HepG2 (cell line): ENCODE results near the gene AMELY. TPM values are rescaled to one million over a fixed set of nuclear protein-coding genes. Genes with fewer than 3 reads are reported as not detected.

Experiments used
- ATAC-seq: fragments of 200-7000 bp; cut with Tn5 transposase; 3 replicates; pipeline ENCODE4 v1.9.1; 2020; ENCODE audit warnings: mild to moderate bottlenecking, moderate library complexity
- BruUV-seq: library from RNA; stranded (reverse); fragments of 400-500 nt; replicated peaks from 2 replicates; lab custom pipeline; 2021; lab: Mats Ljungman, UMichigan
- CTCF ChIA-PET: fragments of 300-600 bp; formaldehyde crosslinking; extraction: SDS; loops from one replicate; lab custom pipeline; 2021; ENCODE audit warnings: low total read pairs, inconsistent platforms, low intra/inter-chr PET ratio; lab: Yijun Ruan, JAX
- POLR2A ChIA-PET: fragments of 350-600 bp; sonication (Branson Sonifier 250); formaldehyde crosslinking; loops from one replicate; lab custom pipeline; 2020; ENCODE audit warnings: antibody characterized with exemption, inconsistent platforms; lab: Yijun Ruan, JAX
- DNase-seq: peaks from one replicate; pipeline ENCODE4 v3.0.0-alpha.2; 2015; ENCODE audit warnings: low spot score
- FAIRE-seq: peaks from 3 replicates; lab custom pipeline; 2011; peaks lifted over from hg19 to GRCh38; lab: Jason Lieb, UNC
- H2AFZ ChIP-seq: one replicate; pipeline ENCODE4 v1.6.1; 2011; ENCODE audit warnings: low read length, inconsistent platforms
- H3K27ac ChIP-seq: fragments of 300-600 bp; 3 replicates; pipeline ENCODE4 v1.8.0; 2011; ENCODE audit warnings: mixed run types, mild to moderate bottlenecking, mixed read lengths, low read length, inconsistent platforms; ENCODE audit not compliant: insufficient read depth; ENCODE audit errors: extremely low read length
- H3K27me3 ChIP-seq, 2 experiments: fragments of 200-600 bp in 1 of 2; 2 replicates in 1 of 2; 3 replicates in 1 of 2; pipeline versions ENCODE4 v1.6.0 to v1.8.0; 2011; ENCODE audit warnings: low read length in 2 of 2, mild to moderate bottlenecking in 2 of 2, moderate library complexity in 2 of 2, inconsistent platforms in 1 of 2; ENCODE audit not compliant: insufficient read depth in 2 of 2, control insufficient read depth in 1 of 2
- H3K36me3 ChIP-seq, 2 experiments: fragments of 200-600 bp in 1 of 2; replicated peaks in 1 of 2; 2 replicates in 1 of 2; 3 replicates in 1 of 2; pipeline versions ENCODE4 v1.5.1 to v1.8.0; 2011; ENCODE audit warnings: low read length in 2 of 2, inconsistent platforms in 1 of 2; ENCODE audit not compliant: insufficient read depth in 2 of 2, control insufficient read depth in 1 of 2
- H3K4me1 ChIP-seq: 2 replicates; pipeline ENCODE4 v1.5.1; 2012; ENCODE audit warnings: low read length, inconsistent platforms; ENCODE audit not compliant: insufficient read depth
- H3K4me2 ChIP-seq: 2 replicates; pipeline ENCODE4 v1.6.0; 2011; ENCODE audit warnings: low read depth, low read length, inconsistent platforms
- H3K4me3 ChIP-seq, 3 experiments: fragments of 200-600 bp in 1 of 3; sonication (generic), shearing (Covaris generic) in 1 of 3; replicated peaks in 1 of 3; 2 replicates each; pipeline ENCODE4 v1.5.1; 2011 to 2016; ENCODE audit warnings: low read length in 3 of 3, inconsistent platforms in 2 of 3, low read depth in 2 of 3, mild to moderate bottlenecking in 2 of 3, control low read depth in 1 of 3, mixed read lengths in 1 of 3; ENCODE audit not compliant: insufficient read depth in 1 of 3
- H3K79me2 ChIP-seq: one replicate; pipeline ENCODE4 v1.6.1; 2011; ENCODE audit warnings: low read length, inconsistent platforms; ENCODE audit not compliant: insufficient read depth
- H3K9ac ChIP-seq: 2 replicates; pipeline ENCODE4 v1.6.0; 2011; ENCODE audit warnings: mild to moderate bottlenecking, low read depth, low read length, inconsistent platforms; ENCODE audit not compliant: insufficient read depth
- H3K9me3 ChIP-seq: 2 replicates; pipeline ENCODE4 v1.5.1; 2012; ENCODE audit warnings: mild to moderate bottlenecking, low read length
- H4K20me1 ChIP-seq: 2 replicates; pipeline ENCODE4 v1.6.0; 2011; ENCODE audit warnings: inconsistent platforms, mild to moderate bottlenecking, low read length, moderate library complexity; ENCODE audit not compliant: insufficient read depth
- ATF6 ChIP-seq: sonication (generic); formaldehyde crosslinking; conservative IDR thresholded peaks from 2 replicates; pipeline ENCODE4 v1.4.0; 2020; ENCODE audit warnings: missing genetic modification reagents
- DNMT3B ChIP-seq: conservative IDR thresholded peaks from 2 replicates; pipeline ENCODE4 v1.6.1; 2016; ENCODE audit warnings: missing biosample characterization, control low read depth
- GLMP ChIP-seq: sonication (generic); formaldehyde crosslinking; IDR thresholded peaks from 2 replicates; pipeline ENCODE4 v1.9.0; 2021; ENCODE audit warnings: missing genetic modification reagents, mild to moderate bottlenecking, borderline replicate concordance
- HHEX ChIP-seq: IDR thresholded peaks from 2 replicates; pipeline ENCODE4 v1.6.1; 2016; ENCODE audit warnings: control low read depth
- HMGA1 ChIP-seq: sonication (generic); formaldehyde crosslinking; conservative IDR thresholded peaks from 2 replicates; pipeline ENCODE4 v1.4.0; 2020; ENCODE audit warnings: missing genetic modification reagents
- MED13 ChIP-seq: sonication (generic); formaldehyde crosslinking; IDR thresholded peaks from 2 replicates; pipeline ENCODE4 v1.5.0; 2020; ENCODE audit warnings: missing genetic modification reagents
- NPAS2 ChIP-seq: sonication (generic); formaldehyde crosslinking; IDR thresholded peaks from 2 replicates; pipeline ENCODE4 v1.8.0; 2022; ENCODE audit warnings: mild to moderate bottlenecking, missing genetic modification reagents, borderline replicate concordance
- RERE ChIP-seq: IDR thresholded peaks from 2 replicates; pipeline ENCODE4 v1.6.1; 2016; ENCODE audit warnings: low read depth, missing genetic modification reagents, missing compliant biosample characterization
- REST ChIP-seq, 2 experiments: IDR thresholded peaks; 2 replicates each; pipeline ENCODE4 v1.6.1; 2011 to 2012; ENCODE audit warnings: low read length in 2 of 2, borderline replicate concordance in 1 of 2, low read depth in 1 of 2, mild to moderate bottlenecking in 1 of 2, moderate library complexity in 1 of 2
- SNRNP70 ChIP-seq: fragments of 200-400 bp; formaldehyde crosslinking; IDR thresholded peaks from 2 replicates; pipeline ENCODE4 v1.6.1; 2017; ENCODE audit warnings: mild to moderate bottlenecking, low read depth, low read length, moderate library complexity
- ZNF350 ChIP-seq: sonication (generic); formaldehyde crosslinking; IDR thresholded peaks from 2 replicates; pipeline ENCODE4 v1.4.0; 2020; ENCODE audit warnings: mild to moderate bottlenecking, low read depth, missing genetic modification reagents, borderline replicate concordance
- ZNF580 ChIP-seq: IDR thresholded peaks from 2 replicates; pipeline ENCODE4 v1.6.1; 2016; ENCODE audit warnings: low read depth, borderline replicate concordance
- WGBS: methylation state at CpG from one replicate; pipeline ENCODE4 v1.1.6; 2017; ENCODE audit warnings: low lambda C conversion rate; 5-methylcytosine and 5-hydroxymethylcytosine counted together
- in situ Hi-C: cut with HindIII; loops from 2 replicates; pipeline ENCODE4 v1.10.0; 2017; ENCODE audit warnings: low pct_unique_long_range_greater_than_20kb; ENCODE audit not compliant: extremely low pct_ligation_motif_present
- intact Hi-C: fragments of 100-400 bp; cut with micrococcal nuclease; formaldehyde crosslinking; loops from one replicate; pipeline ENCODE4 v1.10.0; 2022; ENCODE audit not compliant: unreplicated experiment
- polyA plus RNA-seq, 8 experiments: library from polyadenylated mRNA; depleted of rRNA in 3 of 8; stranded (reverse) in 7 of 8; unstranded in 1 of 8; fragments of >200 nt; fragmentation: Illumina TruSeq in 4 of 8; extraction: Trizol in 4 of 8; gene quantifications; 2 replicates each; pipeline versions ENCODE4 v1.2.1 to v1.2.3, GENCODE V29; 2011 to 2016; ENCODE audit warnings: low read depth in 4 of 8, missing spikeins in 1 of 8, mixed read lengths in 1 of 8; ENCODE audit not compliant: insufficient read depth in 1 of 8
- total RNA-seq, 5 experiments: library from RNA; depleted of rRNA; stranded (reverse); fragments of >200 nt; fragmentation: Illumina TruSeq; extraction: Trizol; gene quantifications; 2 replicates each; pipeline ENCODE4 v1.2.3, GENCODE V29; 2016; ENCODE audit warnings: low read depth in 1 of 5

Gene AMELY
- total and polyA plus RNA-seq, 2 of the 13 experiments (the other 11 are each of a cell fraction or from before 2014, with no cell fraction given): not detected

GRCh38 chrY:6909118-6909521, 2.4 kb downstream of the AMELY start:
- ATAC-seq (peak; percentile 15), DNase-seq (peak; percentile 41), FAIRE-seq (peak; percentile 83)
- no peak overlapping the region for H3K9ac ChIP-seq
- ChIA-PET POLR2A (no interaction called here), CTCF (no interaction called here)
- H3K27me3 ChIP-seq: no peaks in the 10 kb centered on the region
- no TSS peak for BruUV-seq
- in situ Hi-C loops: no loop called here
- no peaks in the 10 kb centered on the region for H3K36me3 ChIP-seq
- H3K4me1 ChIP-seq: peaks cover 41% of the 10 kb centered on the region
- H3K27ac ChIP-seq: no peak overlapping the region
- WGBS: 2% methylated on average over 9 of the region's 14 CpGs
- no peaks in the 10 kb centered on the region for H4K20me1 ChIP-seq
- H3K79me2 ChIP-seq: no peaks in the 10 kb centered on the region
- H3K9me3 ChIP-seq: no peaks in the 10 kb centered on the region
- peak overlapping the region in 2 of 3 experiments; percentile 53 to 69; a peak in 3 of 6 replicates for H3K4me3 ChIP-seq
- H2AFZ ChIP-seq: no peak overlapping the region
- peak overlapping the region; percentile 68 for H3K4me2 ChIP-seq
- intact Hi-C loops: loop anchor here (1.0 kb wide), 1 partner anchor 88 kb away; no protein-coding TSS in a partner anchor
- TF ChIP-seq ATF6 (CRISPR knock-in tag) (no peak), ZNF350 (CRISPR knock-in tag) (no peak), GLMP (CRISPR knock-in tag) (no peak), SNRNP70 (no peak), REST (IDR thresholded peaks at IDR 0.05; ENCODE audit: borderline replicate concordance in 1 of 2, low read depth in 1 of 2, low read length in 2 of 2) (no peak), MED13 (CRISPR knock-in tag) (no peak), ZNF580 (CRISPR knock-in tag) (no peak), HMGA1 (CRISPR knock-in tag) (no peak), NPAS2 (no peak), RERE (no peak), DNMT3B (CRISPR knock-in tag) (no peak), HHEX (CRISPR knock-in tag) (no peak)
